ENCODE results near the gene PMEPA1.
"Not testable (repeated sequence)": the region's sequence is repeated elsewhere in the genome, so short reads cannot be mapped to it uniquely, and the experiment has no call there.

PMEPA1 gene

DNA sequence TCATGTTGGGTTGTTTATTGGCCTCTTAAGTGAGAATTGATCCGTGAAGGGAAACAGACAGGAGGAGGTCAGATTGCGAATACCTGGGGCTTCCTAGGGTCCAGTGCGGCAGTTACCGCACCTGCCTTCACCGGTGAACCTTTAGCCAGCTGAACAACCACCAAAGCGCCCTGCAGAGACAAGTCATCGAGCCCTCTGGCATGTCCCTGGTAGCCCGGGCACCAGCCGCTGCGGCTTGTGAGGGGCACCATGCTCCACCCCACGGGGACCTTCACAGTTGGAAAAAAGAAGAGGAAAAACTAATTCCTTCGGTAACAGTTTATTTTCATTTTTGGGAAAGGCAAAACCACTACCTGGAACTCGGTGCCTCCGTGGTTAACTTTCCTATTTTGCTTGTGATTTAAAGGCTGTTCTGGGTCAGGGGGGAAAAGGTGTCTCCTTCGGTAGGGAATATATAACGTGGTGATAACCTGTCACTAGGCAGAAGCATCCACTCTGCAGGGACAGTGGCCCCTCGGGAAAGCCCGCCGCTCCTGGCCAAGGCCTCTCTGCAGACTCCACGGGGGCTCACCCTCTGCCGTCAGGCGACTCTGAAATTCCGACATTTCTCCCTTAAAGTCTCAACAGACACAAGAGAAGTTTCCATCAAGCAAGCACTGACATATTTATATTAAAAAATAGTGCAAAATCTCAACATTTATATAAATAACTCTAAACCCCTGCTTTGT lies 58.9 kb downstream of the PMEPA1 start:
- no peak for DNase-seq (ENCODE audit: low spot score)

DNA sequence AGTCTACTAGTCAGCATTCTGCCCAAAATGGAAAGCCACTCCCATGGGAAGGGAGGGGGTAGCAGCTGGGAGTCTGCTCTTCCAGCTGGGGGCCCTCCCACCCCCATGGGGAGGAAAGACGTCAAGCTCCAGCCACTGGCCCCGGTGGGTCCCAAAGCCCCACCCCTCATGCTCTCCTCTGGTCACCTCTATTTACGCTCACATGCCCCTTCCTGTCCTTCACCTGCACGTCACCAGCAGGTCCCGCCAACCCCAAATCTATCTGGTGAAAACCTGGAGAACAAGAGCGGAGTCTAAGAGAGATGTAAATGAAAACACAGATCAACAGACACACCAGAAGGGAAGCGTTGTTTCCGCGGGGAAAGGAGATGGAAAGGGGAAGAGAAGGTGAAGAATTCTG lies 59.5 kb downstream of the PMEPA1 start:
- DNase-seq (ENCODE audit: low spot score) = no peak

DNA sequence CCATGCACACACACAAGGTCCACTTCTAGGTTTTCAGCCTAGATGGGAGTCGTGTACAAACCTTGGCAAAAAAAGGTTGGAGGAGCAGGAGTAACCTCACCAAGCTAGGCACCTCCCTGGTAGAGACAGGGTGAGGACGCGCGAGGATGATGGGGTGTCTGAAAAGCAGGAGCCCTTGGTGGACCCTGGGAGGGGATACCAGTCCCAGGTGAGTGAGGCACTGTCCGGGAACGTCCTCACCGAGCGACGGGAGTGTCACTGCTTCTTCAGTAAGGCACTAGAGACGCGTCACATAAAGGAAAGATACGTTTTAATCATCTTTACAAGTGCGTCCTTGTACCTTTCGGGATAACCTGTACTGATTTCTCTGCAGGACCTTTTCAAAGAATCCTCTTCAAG lies 60.2 kb downstream of the PMEPA1 start:
- no peak for DNase-seq (ENCODE audit: low spot score)

DNA sequence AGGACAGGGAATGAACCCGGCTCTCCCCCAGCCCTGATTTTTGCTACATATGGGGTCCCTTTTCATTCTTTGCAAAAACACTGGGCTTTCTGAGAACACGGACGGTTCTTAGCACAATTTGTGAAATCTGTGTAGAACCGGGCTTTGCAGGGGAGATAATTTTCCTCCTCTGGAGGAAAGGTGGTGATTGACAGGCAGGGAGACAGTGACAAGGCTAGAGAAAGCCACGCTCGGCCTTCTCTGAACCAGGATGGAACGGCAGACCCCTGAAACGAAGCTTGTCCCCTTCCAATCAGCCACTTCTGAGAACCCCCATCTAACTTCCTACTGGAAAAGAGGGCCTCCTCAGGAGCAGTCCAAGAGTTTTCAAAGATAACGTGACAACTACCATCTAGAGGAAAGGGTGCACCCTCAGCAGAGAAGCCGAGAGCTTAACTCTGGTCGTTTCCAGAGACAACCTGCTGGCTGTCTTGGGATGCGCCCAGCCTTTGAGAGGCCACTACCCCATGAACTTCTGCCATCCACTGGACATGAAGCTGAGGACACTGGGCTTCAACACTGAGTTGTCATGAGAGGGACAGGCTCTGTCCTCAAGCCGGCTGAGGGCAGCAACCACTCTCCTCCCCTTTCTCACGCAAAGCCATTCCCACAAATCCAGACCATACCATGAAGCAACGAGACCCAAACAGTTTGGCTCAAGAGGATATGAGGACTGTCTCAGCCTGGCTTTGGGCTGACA lies 60.8 kb downstream of the PMEPA1 start:
- no peak for DNase-seq (ENCODE audit: low spot score)

DNA sequence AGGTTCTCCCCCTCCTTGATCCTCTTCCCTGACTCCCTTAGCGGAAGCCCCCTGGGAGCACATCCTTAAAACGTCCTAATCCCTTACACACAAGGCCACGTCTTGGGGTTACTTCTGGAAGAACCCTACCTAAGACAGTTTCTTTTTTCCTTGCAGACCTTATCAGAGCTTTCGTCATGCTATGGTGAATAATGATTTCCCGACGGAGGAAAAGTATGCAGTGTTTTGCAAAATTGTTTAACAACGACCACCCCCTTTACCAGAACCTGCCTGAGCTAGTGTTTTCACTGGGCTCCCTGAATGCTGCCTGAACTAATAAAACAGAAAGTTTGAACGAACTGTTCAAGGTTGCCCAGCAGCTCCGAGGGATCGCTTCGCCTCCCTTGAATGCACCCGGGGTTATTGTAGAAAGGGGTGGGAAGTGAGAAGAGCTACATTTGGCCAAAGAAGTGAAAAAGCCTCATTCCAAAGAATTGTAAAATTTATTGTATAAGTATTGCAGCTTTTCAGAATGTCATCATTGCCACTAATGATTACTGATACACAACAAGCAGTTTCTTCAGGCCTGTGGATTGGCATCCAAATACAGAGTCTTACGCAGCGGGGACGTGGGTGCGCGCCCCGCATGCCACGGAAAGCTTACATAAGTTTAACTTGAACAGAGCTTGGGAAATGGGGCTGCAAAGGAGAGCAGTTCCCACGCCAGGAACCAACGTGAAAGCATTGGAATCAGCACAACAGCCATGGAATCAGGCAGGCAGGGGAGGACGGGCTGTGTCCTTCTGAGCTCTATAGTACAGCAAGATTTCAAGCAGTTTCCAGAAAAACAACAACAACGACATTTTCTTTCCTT lies 61.7 kb downstream of the PMEPA1 start:
- DNase-seq (ENCODE audit: low spot score) = no peak

DNA sequence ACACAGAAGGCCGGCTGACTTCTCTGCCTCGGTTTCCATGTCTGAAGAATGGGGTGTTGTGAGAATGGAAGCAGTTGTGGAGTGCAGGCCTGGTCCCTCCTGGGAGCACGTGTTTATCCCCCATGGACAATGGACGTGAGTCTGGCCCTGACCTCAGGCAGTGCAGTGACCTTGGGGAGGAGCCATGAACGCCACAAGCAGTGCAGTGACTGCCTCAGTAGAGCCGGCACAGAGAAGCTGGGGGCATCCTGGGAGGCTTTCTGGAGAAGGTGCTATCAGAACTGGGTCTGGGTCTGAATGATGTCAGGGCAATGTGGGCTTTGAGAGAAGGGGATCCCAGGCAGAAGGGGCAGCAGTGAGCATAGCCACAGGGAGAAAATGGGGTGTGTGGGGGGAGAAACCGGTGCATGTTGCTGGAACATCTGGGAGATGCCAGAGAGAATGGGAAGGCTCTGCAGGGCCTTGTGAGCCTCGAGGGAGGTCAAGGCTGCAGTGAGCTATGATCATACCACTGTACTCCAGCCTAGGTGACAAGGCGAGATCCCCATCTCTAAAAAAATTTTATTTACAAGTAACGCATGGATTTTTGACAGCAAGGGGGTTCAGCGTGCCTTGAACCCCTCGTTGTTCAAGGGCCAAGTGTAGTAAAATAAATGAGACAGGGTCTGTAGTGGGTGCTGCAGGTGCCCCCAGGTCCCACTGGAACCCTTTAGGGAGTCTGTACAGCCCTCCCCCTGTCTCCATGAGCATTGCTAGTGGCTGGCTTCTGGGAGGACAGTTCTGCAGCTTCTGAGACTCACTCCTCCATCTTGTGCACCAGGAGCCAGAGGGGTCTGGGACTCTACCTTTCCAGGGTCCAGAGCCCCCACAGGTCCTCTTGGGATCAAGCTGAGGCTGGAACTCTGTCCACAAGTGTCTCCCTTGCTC lies 62.5 kb downstream of the PMEPA1 start:
- no peak for DNase-seq (ENCODE audit: low spot score)

DNA sequence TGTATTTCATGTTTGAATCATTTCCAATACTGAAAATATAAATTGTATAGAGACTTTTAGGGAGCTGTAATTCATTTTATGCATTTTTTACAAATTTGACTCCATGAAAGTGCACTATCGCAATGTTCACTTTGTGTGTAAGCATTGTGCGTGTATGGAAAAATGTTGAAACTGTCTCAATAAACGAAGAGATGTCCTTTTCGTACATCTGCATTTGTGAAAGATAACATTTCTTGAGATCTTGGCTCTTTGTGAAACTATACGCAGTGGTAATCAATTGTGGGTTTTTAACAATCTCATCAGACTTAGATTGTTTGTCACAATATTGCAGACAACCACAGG lies 70.9 kb downstream of the PMEPA1 start:
- DNase-seq (ENCODE audit: low spot score) = no peak

DNA sequence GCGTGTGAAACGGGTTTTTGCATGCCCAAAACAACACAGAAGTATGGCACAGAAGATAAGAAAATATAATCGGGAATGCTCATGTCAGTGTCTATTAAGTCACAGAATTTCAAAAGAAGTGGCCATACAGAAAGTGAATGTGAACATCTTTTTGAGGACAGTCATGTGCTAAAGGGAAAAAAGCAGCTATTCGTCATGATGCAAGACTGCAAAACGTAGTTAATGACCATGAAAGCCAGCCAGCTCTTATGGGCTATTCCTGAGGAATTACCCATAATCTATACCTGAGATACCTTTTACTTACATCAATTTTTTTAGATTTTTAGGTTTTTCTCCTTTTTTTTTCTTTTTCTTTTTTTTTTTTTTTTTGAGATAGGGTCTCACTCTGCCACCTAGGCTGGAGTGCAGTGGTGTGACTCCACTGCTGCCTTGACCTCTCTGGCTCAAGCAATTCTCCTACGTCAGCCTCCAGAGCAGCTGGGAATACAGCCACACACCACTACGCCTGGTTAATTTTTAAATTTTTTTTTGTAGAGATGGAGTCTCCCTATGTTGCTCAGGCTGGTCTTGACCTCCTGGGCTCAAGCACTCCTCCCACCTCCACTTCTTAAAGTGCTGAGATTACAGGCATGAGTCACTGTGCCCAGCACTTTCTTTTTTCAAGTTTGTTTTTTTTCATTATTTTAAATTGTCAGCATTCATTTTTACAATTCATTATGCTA lies 71.5 kb downstream of the PMEPA1 start:
- no peak for DNase-seq (ENCODE audit: low spot score)

DNA sequence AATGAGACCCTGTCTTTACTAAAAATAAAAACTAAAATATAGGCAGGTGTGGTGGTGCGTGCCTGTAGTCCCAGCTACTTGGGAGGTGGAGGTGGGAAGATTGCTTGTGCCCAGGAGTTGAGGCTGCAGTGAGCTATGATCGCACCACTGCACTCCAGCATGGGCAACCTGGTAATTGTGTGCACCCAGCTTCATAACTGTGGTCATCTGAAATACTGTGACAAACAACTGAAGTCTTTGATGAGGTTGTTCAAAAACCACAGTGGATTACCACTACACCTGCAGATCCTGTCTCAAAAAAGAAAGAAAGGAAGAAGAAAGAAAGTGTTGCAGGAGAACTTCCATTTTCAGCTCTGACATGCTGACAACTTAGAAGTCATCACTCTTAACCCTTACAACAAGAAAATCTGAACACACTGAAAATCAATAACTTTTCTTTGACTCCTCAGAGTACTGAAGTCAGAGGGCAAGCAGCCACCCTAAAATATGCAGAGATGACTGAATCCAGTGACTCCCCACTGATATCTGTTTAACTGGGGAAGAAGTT lies 75.8 kb downstream of the PMEPA1 start:
- DNase-seq (ENCODE audit: low spot score) = no peak

DNA sequence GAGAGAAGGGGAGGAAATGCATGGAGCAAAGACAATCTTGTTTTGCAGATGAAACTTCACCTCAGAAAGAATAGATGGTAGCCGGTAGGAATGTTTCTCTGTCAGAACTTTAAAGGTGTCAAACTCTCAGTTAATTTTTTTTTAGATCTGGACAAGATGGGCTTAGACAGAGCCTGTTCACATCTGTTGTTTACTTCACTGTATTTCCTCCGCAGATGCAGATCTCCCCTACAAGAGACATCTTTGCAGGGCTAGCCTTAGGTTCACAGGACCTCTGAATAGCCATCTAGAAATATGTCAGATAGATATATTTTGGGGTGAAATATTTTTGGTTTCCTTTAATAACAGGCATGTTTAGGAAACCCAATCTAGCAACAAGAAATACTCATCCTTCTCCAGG lies 77.5 kb downstream of the PMEPA1 start:
- no peak for DNase-seq (ENCODE audit: low spot score)

DNA sequence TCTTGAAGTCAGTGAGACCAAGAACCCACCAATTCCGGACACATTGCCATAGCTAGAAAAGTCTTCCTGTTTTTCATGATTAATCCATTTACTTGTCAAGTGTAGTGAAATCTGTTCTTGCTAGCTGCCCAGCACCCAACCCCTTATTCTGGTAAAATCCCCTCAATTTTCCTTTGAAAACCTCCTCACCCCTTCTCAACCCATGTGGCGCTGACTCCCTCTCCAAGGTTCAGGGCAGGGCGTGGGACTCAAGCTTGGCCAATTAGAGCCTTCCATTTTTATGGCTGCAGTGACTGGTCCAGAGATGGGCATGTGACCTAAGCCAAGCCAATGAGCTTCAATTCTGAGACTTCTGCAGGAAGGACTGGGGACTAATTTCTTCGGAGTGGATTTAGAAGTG lies 79.8 kb downstream of the PMEPA1 start:
- no peak for DNase-seq (ENCODE audit: low spot score)

DNA sequence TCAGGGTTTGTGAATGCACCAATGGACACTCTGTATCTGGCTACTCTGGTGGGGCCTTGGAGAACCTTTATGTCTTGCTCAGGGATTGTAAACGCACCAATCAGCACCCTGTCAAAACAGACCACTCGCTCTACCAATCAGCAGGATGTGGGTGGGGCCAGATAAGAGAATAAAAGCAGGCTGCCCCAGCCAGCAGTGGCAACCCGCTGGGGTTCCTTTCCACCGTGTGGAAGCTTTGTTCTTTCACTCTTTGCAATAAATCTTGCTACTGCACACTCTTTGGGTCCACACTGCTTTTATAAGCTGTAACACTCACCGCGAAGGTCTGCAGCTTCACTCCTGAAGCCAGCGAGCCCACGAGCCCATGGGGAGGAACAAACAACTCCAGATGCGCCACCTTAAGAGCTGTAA lies 80.3 kb downstream of the PMEPA1 start:
- not testable (repeated sequence) for DNase-seq (ENCODE audit: low spot score)

DNA sequence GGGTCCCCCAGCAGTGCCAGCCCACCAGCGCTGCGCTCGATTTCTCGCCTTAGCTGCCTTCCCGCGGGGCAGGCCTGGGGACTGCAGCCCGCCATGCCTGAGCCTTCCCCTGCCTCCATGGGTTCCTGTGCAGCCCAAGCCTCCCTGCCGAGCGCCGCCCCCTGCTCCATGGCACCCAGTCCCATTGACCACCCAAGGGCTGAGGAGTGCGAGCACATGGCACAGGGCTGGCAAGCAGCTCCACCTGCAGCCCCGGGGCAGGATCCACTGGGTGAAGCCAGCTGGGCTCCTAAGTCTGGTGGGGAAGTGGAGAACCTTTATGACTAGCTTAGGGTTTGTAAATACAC lies 80.9 kb downstream of the PMEPA1 start:
- DNase-seq (ENCODE audit: low spot score) = not testable (repeated sequence)

DNA sequence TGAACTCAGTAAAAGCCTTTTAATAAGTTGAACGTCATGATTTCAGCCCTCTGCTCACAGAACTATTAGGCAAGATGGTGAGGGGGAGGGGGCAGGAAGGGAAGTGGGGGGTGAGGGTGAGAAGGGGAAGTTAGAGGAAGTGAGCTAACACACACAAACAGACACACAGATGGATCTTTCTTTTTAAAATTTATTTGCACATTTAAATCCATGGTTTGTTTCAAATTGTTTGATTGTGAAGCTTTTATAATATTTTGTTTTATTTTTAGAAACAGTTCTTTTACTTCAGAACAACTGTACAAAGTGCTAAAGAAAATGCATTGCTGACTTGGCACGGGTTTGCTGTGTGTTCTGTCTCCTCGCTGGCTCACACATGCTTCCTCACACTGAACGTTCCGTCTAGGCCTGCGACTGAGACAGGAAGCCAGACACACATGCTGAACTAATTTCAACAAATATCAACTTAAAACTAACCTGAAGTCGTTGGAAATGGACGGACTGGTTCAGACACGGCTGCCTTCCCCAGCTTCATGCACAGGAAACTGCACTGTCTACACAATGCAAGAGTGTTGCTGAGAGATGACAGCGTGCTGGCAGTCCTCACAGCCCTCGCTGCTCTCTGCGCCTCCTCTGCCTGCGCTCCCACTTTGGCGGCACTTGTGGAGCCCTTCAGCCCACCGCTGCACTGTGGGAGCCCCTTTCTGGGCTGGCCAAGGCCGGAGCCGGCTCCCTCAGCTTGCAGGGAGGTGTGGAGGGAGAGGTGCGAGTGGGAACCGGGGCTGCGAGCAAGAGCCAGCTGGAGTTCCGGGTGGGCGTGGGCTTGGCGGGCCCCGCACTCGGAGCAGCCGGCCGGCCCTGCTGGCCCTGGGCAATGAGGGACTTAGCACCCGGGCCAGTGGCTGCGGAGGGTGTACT lies 81.5 kb downstream of the PMEPA1 start:
- no peak for DNase-seq (ENCODE audit: low spot score)

DNA sequence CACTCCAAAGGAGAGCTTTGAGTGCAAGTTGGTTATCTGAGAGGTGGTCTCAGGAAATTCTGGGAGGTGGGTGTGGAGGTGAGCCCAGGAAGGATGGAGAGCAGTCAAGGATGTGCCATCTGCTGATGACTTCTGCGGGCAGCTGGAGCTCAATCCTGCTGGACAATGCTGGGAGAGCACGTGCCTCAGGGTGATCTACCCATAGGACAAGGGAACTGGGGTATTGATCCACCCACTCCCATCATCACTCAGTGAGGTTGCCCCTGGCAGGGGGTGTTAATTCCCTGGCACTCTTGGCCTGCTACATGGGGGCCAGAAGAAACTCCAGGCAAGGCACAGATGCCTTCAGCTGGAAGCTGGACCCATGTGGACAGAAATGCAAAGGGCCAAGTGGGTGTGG lies 82.5 kb downstream of the PMEPA1 start:
- no peak for DNase-seq (ENCODE audit: low spot score)

DNA sequence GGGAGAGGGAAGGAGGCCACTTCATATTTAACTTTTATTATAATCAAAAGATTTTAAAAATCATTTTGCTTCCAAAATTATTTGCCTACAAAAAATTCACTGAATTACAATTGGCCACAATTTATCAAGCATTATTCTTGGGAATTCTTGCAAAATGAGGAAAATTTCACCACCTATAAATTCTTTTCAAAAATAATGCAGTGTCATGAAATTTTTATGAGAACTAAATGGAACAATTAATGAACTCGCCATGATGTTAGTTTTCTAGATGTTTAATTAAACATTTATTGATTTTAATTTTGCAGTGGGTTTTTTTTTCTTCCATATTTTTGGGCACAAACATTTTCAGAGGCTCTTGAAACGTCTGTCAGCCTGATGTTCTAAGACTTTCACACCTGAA lies 83.8 kb downstream of the PMEPA1 start:
- no peak for DNase-seq (ENCODE audit: low spot score)

DNA sequence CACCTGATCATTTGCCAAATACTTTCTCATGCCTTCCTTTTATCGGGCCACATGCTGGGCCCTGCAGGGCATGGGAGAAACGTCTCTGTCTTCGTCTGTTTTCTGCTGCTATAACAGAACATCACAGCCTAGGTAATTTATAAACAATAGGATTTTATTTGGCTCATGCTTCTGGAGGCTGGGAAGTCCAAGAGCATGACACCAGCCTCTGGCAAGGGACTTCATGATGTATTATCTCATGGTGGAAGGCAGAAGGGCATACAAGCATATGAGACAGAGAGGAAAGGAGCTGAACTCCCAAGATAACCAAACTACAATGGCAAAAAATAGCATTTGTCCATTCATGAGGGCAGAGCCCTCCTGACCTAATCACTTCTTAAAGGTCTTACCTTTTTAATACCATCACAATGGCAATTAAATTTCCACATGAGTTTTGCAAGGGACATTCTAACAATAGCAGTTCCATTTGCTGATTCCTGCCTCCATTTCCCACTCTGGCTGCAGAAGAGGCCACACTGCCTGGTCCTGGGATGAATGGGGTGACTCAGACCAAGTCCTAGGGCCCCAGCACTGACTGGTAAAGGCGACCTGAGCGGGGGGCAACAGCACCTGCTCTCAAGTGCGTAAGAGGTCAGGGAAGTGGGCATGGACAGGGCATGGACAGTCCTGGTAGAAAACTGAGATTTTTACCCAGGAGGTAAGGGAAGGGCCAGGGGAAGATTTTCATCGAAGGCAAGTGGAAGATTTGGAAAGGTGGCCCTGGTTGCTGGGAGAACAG lies 84.4 kb downstream of the PMEPA1 start:
- no peak for DNase-seq (ENCODE audit: low spot score)

DNA sequence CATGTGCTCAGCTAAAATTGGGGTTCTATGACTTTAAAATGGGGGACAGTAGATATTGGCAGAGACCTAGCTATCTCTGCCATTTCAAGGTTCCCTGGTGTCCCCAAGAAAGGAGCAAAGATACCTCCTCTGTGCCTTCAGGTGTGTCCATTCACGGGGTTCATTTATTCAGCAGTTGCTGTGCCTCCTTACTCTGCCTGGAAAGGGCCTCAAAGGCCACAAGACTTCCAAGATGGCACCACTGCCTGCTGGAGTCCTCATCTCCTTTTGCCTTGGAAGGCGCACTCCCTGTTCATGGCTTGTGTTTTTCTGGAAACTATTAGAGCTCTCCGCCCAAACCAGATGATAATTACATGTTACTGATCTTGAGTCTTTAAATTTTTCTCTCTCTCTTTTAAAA lies 85.7 kb downstream of the PMEPA1 start:
- no peak for DNase-seq (ENCODE audit: low spot score)
